ENCODE results near the gene HDLBP. TPM values are rescaled to one million over a fixed set of nuclear protein-coding genes. Genes with fewer than 3 reads are reported as not detected.

HDLBP gene
- polyA plus RNA-seq, 1 experiment: 707 TPM

DNA sequence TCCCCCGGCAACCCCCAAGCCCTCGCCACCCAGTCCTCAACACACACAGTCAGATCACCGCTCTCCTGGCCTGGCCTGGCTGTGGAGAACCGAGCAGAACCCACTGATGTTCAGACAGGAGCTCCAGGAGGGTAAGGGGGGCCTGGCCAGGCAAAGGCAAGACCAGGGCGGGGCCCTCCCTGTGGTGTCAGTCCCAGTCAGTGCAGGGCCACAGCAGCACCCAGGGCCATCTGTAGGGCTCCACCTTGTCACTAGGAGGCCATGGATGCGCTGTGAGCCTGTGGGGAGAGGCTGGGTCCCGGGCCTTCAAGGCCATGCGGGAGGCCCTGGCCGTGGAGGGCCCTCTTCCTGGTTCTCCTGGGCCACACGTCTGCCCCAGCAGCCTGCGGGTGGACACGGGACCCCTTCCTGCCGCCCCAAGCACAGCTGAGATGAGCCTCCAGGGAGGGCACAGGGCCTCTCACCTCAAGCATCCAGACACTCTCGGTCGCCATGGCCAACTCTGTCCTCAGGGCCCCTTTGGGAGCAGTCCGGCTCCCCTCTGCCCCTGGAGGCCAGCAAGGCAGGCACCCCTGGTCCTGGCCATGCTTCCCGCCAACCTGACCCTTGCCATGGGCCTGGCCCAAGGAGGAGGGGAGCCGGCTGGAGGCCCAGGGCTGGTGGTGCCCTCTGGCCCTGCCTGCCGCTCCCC is 125.0 kb downstream of the HDLBP start:
- ChIA-PET POLR2A (no interaction called here), CTCF (no interaction called here)
- Histone ChIP-seq H3K27me3 (ENCODE audit: control insufficient read depth, insufficient read depth, low read length) (peaks cover 13% of the 10 kb centered on the region), H3K9me3 (ENCODE audit: control insufficient read depth, insufficient read depth, low read length) (no peaks in the 10 kb centered on the region; the same call in 1 of the 2 replicates), H3K27ac (ENCODE audit: low read depth, low read length) (no peak overlapping the region), H3K4me3 (ENCODE audit: low read depth, low read length) (no peak overlapping the region)
- DNase-seq (ENCODE audit: low read depth, low spot score): no peak
- TF ChIP-seq, protein P1, sequence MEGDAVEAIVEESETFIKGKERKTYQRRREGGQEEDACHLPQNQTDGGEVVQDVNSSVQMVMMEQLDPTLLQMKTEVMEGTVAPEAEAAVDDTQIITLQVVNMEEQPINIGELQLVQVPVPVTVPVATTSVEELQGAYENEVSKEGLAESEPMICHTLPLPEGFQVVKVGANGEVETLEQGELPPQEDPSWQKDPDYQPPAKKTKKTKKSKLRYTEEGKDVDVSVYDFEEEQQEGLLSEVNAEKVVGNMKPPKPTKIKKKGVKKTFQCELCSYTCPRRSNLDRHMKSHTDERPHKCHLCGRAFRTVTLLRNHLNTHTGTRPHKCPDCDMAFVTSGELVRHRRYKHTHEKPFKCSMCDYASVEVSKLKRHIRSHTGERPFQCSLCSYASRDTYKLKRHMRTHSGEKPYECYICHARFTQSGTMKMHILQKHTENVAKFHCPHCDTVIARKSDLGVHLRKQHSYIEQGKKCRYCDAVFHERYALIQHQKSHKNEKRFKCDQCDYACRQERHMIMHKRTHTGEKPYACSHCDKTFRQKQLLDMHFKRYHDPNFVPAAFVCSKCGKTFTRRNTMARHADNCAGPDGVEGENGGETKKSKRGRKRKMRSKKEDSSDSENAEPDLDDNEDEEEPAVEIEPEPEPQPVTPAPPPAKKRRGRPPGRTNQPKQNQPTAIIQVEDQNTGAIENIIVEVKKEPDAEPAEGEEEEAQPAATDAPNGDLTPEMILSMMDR (IDR thresholded peaks at IDR 0.05; ENCODE audit: low read depth, low read length): no peak

DNA sequence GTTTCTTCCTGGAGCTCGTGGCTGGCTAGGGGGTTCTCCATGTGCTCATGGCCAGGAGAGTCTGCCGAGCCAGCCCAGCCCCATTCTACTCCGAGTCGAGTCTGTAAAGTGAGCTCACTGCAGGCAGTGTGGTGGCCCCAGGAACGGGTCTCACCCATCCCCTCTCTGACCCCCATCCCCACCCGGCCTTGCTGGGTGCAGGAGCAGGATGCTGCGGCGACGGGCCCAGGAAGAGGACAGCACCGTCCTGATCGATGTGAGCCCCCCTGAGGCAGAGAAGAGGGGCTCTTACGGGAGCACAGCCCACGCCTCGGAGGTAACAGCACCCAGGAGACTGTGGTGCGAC is 125.6 kb downstream of the HDLBP start:
- Histone ChIP-seq H3K4me3 (ENCODE audit: low read depth, low read length) (no peak overlapping the region), H3K27me3 (ENCODE audit: control insufficient read depth, insufficient read depth, low read length) (peaks cover 8% of the 10 kb centered on the region), H3K27ac (ENCODE audit: low read depth, low read length) (no peak overlapping the region), H3K9me3 (ENCODE audit: control insufficient read depth, insufficient read depth, low read length) (no peaks in the 10 kb centered on the region; the same call in 1 of the 2 replicates)
- CTCF ChIA-PET: no interaction called here
- TF ChIP-seq, protein P1 (IDR thresholded peaks at IDR 0.05; ENCODE audit: low read depth, low read length): no peak
- no peak for DNase-seq (ENCODE audit: low read depth, low spot score)
- POLR2A ChIA-PET: no interaction called here

DNA sequence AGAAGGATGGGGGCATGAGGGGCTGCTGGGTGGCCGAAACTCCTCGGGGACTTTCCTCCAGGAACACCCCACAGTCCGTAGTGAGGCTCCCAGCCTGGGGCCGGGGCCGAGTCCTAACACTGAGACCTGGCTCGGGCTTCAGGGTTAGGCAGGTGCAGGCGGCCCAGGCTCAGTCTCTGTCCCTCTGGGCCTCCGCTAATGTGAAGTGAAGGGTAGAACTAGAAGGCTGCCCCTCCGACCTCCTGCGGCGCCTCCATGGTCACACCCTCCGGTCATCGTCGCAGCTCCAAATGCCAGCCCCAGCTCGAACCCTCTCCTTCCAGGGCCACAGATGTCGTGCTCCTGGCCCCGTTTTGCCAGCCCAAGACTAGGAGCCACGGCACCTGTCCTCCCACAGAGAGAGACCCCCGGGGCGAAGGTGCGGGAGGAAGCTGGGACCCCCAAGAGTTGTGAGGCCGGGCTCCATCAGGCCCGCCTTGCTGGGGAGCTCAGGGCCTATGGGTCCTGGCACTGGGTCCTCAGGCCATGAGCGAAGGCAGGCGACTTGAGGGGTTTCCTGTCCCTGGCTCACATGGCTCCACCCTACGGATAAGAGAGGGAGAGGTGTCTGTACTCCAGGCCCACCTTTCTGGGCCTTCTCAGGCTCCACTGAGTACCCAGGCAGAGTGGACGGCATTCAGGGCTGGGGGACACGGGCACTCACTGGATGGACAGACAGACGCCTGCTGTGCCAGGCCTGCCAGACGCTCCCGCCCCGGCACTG is 126.2 kb downstream of the HDLBP start:
- Histone ChIP-seq H3K27me3 (ENCODE audit: control insufficient read depth, insufficient read depth, low read length) (peaks cover 8% of the 10 kb centered on the region), H3K9me3 (ENCODE audit: control insufficient read depth, insufficient read depth, low read length) (no peaks in the 10 kb centered on the region; the same call in 1 of the 2 replicates), H3K27ac (ENCODE audit: low read depth, low read length) (no peak overlapping the region), H3K4me3 (ENCODE audit: low read depth, low read length) (no peak overlapping the region)
- CTCF ChIA-PET: interaction anchor here (0.6 kb wide), 1 partner anchor 884 kb away, joined by 3 read pairs; no protein-coding TSS in a partner anchor
- POLR2A ChIA-PET: no interaction called here
- DNase-seq (ENCODE audit: low read depth, low spot score): no peak
- TF ChIP-seq, protein P1 (IDR thresholded peaks at IDR 0.05; ENCODE audit: low read depth, low read length): no peak

DNA sequence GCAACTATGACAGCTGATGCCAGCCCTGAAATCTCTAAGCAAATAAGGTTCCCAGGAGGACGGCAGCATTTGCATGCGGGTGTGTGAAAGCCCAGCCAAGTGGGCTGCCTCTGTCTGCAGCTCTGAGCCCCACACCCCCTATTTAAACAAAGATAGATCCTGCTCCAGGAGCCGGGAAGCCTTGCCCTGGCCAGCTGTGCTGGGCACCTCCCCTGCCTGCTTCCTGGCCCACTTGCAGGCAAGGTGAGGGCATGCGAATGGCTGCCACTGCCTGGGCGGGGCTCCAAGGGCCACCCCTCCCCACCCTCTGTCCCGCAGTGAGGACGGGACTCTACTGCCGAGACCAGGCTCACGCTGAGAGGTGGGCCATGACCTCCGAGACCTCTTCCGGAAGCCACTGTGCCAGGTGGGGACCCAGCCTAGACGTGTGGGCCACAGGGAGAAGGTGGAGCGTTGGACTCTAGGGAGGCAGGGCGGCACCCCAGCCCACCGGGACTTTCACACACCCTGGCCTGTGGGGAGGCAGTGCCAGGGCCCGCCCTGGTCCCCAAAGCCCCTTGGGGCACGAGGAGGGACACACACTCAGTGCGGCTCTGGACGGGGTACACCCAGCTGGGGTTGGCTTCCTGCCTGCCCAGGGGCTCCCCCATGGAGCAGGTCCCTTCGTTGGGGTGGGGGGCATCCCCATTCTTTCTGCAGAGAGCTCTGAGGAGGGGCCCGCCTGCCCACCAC is 126.9 kb downstream of the HDLBP start, which contains the start of gene ANO7:
ANO7 (plus strand) TSS at position 317 of the 732 bp plus-strand sequence. CDS start 1,387 bp downstream, outside the sequence.
- ChIA-PET POLR2A (no interaction called here), CTCF (interaction anchor here (0.6 kb wide), 1 partner anchor 884 kb away, joined by 3 read pairs; no protein-coding TSS in a partner anchor)
- Histone ChIP-seq H3K9me3 (ENCODE audit: control insufficient read depth, insufficient read depth, low read length) (no peaks in the 10 kb centered on the region; the same call in 1 of the 2 replicates), H3K27me3 (ENCODE audit: control insufficient read depth, insufficient read depth, low read length) (peaks cover 8% of the 10 kb centered on the region), H3K27ac (ENCODE audit: low read depth, low read length) (no peak within 1 kb of the TSS), H3K4me3 (ENCODE audit: low read depth, low read length) (no peak within 1 kb of the TSS)
- DNase-seq (ENCODE audit: low read depth, low spot score): no peak
- TF ChIP-seq, protein P1 (IDR thresholded peaks at IDR 0.05; ENCODE audit: low read depth, low read length): no peak

Measured in AG04450 (cell line).